ENCODE results near the gene CRELD1. TPM values are rescaled to one million over a fixed set of nuclear protein-coding genes. Genes with fewer than 3 reads are reported as not detected.

The CRELD1 gene
- total RNA-seq, 1 donor from 2014 or later, result 24.0 TPM

- Mint-ChIP-seq H3K27ac (no peak overlapping the region), H3K4me1 (ENCODE audit: low read depth) (peaks cover 19% of the 10 kb centered on the region), H3K27me3 (ENCODE audit: low read depth) (peaks cover 20% of the 10 kb centered on the region), H3K4me3 (ENCODE audit: low read depth) (no peak overlapping the region), H3K36me3 (ENCODE audit: low read depth) (no peaks in the 10 kb centered on the region), H3K9me3 (peaks cover 3% of the 10 kb centered on the region)
- no peak for DNase-seq (ENCODE audit: low spot score)
- intact Hi-C loops (cut with micrococcal nuclease), result no loop called here
These were observed 21.8 kb upstream of the CRELD1 start for GRCh38 chr3:9911863-9912262.

DNA sequence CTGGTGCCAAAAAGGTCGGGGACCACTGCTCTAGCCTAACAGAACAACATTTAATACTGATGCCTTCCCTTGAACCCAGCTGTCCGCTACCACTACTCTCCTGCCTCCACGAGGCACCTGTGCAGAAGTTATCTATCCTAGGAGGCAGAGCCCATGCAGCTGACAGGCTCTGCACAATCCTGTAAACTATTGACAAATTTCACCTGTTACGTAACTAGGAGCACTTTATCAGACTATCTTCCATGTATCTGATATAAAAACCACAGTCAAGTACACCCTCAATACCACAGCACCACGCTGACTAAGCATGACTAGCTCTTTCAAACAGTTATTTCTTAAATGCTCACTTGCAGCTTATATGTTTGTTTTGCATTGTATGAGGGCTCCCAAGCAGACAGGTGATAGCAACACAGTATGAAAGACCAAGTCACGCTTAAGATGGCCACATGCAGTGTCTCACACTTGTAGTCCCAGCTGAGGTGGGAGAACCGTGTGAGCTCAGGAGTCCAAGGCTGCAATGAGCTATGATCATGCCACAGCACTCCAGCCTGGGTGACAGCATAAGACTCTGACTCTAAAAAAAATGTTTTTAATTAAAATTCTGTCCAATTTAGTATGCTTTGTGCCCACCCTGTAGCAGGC, 21.2 kb upstream of the CRELD1 start:
- no peak overlapping the region for H3K4me3 Mint-ChIP-seq (ENCODE audit: low read depth)
- intact Hi-C loops (cut with micrococcal nuclease), result no loop called here

GRCh38 chr3:9913601-9914000, 20.0 kb upstream of the CRELD1 start:
- Mint-ChIP-seq H3K36me3 (ENCODE audit: low read depth) (no peaks in the 10 kb centered on the region), H3K27ac (no peak overlapping the region), H3K4me1 (ENCODE audit: low read depth) (peaks cover 19% of the 10 kb centered on the region), H3K9me3 (peaks cover 3% of the 10 kb centered on the region), H3K4me3 (ENCODE audit: low read depth) (no peak overlapping the region), H3K27me3 (ENCODE audit: low read depth) (peaks cover 20% of the 10 kb centered on the region)
- intact Hi-C loops (cut with micrococcal nuclease), result no loop called here
- DNase-seq (ENCODE audit: low spot score), result no peak

More for the DNA sequence above, 21.2 kb upstream of the CRELD1 start:
- DNase-seq (ENCODE audit: low spot score), result no peak
- Mint-ChIP-seq H3K27ac (no peak overlapping the region), H3K9me3 (peaks cover 3% of the 10 kb centered on the region), H3K4me1 (ENCODE audit: low read depth) (peaks cover 19% of the 10 kb centered on the region), H3K27me3 (ENCODE audit: low read depth) (peaks cover 20% of the 10 kb centered on the region), H3K36me3 (ENCODE audit: low read depth) (no peaks in the 10 kb centered on the region)

GRCh38 chr3:9914011-9914410, 19.6 kb upstream of the CRELD1 start:
- intact Hi-C loops (cut with micrococcal nuclease), result loop anchor here (2.0 kb wide), 1 partner anchor 23 kb away; the partner anchor contains the start of gene JAGN1
- H3K9me3 Mint-ChIP-seq, result peaks cover 3% of the 10 kb centered on the region
- H3K36me3 Mint-ChIP-seq (ENCODE audit: low read depth), result no peaks in the 10 kb centered on the region
- no peak overlapping the region for H3K4me3 Mint-ChIP-seq (ENCODE audit: low read depth)
- no peak for DNase-seq (ENCODE audit: low spot score)
- H3K27ac Mint-ChIP-seq, result no peak overlapping the region
- H3K27me3 Mint-ChIP-seq (ENCODE audit: low read depth), result peaks cover 20% of the 10 kb centered on the region
- peaks cover 19% of the 10 kb centered on the region for H3K4me1 Mint-ChIP-seq (ENCODE audit: low read depth)

DNA sequence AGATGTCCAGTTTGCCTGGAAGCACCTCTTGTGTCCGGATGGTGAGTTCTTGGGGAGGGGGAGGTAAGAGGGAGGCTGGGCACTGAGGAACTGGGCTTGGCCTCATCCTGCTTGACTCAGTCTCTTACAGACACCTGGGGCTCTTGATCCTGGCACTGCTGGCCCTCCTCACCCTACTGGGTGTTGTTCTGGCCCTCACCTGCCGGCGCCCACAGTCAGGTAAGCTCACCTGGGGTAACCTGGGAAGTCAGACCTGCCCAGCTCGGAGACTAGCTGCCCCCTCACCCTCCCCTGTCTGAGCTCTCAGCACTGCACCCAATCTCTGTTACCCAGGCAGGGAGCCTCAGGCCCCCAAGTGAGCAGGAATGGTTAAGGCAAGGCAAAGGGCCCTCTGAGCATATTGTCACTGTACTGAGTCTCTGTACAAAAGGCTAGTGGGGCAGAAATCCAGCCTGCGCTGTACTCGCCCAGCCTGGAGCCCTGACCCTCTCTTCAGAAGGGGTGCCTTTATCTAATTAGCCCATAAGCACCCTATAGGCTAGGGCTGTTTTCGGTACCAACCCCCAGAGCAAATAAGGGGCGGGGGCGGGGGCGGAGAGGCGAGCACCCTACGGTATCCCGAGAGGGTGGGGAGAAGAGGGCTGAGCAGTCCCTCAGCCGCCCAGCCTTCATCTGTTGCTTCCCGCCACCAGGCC, 18.9 kb upstream of the CRELD1 start:
- Mint-ChIP-seq H3K9me3 (peaks cover 3% of the 10 kb centered on the region), H3K36me3 (ENCODE audit: low read depth) (no peaks in the 10 kb centered on the region), H3K4me3 (ENCODE audit: low read depth) (peak overlapping the region; percentile 39), H3K27me3 (ENCODE audit: low read depth) (peaks cover 15% of the 10 kb centered on the region), H3K27ac (no peak overlapping the region), H3K4me1 (ENCODE audit: low read depth) (peaks cover 13% of the 10 kb centered on the region)
- intact Hi-C loops (cut with micrococcal nuclease), result loop anchor here (2.0 kb wide), 1 partner anchor 24 kb away; the partner anchor contains the start of gene JAGN1
- no peak for DNase-seq (ENCODE audit: low spot score)

GRCh38 chr3:9915254-9916141, 18.1 kb upstream of the CRELD1 start:
- H3K36me3 Mint-ChIP-seq (ENCODE audit: low read depth), result no peaks in the 10 kb centered on the region
- H3K9me3 Mint-ChIP-seq, result peaks cover 3% of the 10 kb centered on the region
- no peak overlapping the region for H3K27ac Mint-ChIP-seq
- H3K27me3 Mint-ChIP-seq (ENCODE audit: low read depth), result peaks cover 13% of the 10 kb centered on the region
- no peak for DNase-seq (ENCODE audit: low spot score)
- intact Hi-C loops (cut with micrococcal nuclease), result loop anchor here (2.0 kb wide), 2 partner anchors 17 to 25 kb away; partner anchors contain the start of genes CRELD1 and JAGN1
- H3K4me1 Mint-ChIP-seq (ENCODE audit: low read depth), result peaks cover 12% of the 10 kb centered on the region
- H3K4me3 Mint-ChIP-seq (ENCODE audit: low read depth), result peak overlapping the region; percentile 68

DNA sequence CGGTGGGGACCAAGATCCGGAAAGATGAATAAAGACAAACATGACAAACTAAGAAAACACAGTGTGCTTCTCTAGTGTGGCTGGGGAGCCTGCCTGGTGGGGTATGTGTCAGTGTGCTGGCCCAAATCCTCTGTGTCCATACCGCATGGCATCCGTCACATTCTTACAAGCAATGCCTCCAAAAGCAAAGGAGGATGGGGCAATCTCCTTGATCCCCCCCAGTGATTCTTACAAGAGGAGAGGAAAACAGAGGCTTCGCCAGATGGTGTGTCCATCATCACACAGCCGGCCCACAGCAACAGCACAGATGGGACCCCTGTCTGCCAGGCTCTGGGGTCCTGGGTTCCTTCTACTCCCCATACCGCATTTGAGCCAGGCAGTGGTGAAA, 17.3 kb upstream of the CRELD1 start:
- no peak for DNase-seq (ENCODE audit: low spot score)
- intact Hi-C loops (cut with micrococcal nuclease), result loop anchor here (2.0 kb wide), 1 partner anchor 16 kb away; the partner anchor contains the start of gene CRELD1
- Mint-ChIP-seq H3K4me1 (ENCODE audit: low read depth) (peaks cover 12% of the 10 kb centered on the region), H3K27ac (no peak overlapping the region), H3K9me3 (peaks cover 3% of the 10 kb centered on the region), H3K4me3 (ENCODE audit: low read depth) (peak overlapping the region; percentile 68), H3K27me3 (ENCODE audit: low read depth) (peaks cover 10% of the 10 kb centered on the region), H3K36me3 (ENCODE audit: low read depth) (no peaks in the 10 kb centered on the region)

DNA sequence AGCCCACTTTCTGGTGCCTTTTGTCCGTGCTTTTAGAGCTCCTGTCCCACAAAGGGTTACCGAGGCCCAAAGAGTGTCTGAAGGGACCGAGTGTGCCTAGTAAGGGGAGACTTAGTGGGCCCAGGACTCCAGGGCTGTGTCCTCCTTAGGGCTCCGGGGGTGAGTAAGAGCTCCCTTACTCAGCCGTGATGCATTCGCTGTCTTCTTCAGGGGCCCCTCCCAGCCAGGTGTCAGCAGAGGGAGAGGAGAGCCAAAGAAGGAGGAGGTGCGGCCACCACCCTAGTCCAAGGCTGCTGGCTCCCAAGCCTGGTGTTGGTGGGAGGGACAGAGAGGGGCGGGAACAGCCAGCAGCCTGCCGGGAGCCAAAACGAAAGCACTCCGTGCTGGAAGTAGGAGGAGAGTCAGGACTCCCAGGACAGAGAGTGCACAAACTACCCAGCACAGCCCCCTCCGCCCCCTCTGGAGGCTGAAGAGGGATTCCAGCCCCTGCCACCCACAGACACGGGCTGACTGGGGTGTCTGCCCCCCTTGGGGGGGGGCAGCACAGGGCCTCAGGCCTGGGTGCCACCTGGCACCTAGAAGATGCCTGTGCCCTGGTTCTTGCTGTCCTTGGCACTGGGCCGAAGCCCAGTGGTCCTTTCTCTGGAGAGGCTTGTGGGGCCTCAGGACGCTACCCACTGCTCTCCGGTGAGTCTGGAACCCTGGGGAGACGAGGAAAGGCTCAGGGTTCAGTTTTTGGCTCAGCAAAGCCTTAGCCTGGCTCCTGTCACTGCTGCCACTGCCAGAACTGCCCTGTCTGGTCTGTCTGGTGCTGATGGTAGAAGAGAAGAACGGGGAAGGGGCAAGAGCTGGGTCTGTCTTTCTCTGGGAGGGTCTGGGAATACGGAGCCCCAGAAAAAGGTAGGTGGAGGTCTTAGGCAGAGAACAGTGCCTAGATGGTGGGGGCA, 16.6 kb upstream of the CRELD1 start, which contains the start of gene IL17RC:
Gene IL17RC (plus strand): TSS at position 365 of the 947 bp plus-strand sequence. CDS start 218 bp downstream, at position 583.
- peak within 1 kb of the TSS; percentile 68 for H3K4me3 Mint-ChIP-seq (ENCODE audit: low read depth)
- H3K36me3 Mint-ChIP-seq (ENCODE audit: low read depth), result no peaks in the 10 kb centered on the region
- peaks cover 10% of the 10 kb centered on the region for H3K27me3 Mint-ChIP-seq (ENCODE audit: low read depth)
- H3K27ac Mint-ChIP-seq, result no peak within 1 kb of the TSS
- intact Hi-C loops (cut with micrococcal nuclease), result loop anchor here (2.0 kb wide), 1 partner anchor 16 kb away; the partner anchor contains the start of gene CRELD1
- peaks cover 12% of the 10 kb centered on the region for H3K4me1 Mint-ChIP-seq (ENCODE audit: low read depth)
- no peak for DNase-seq (ENCODE audit: low spot score)
- peaks cover 3% of the 10 kb centered on the region for H3K9me3 Mint-ChIP-seq

GRCh38 chr3:9917820-9918219, 15.8 kb upstream of the CRELD1 start:
- Mint-ChIP-seq H3K4me3 (ENCODE audit: low read depth) (no peak overlapping the region), H3K27me3 (ENCODE audit: low read depth) (peaks cover 12% of the 10 kb centered on the region), H3K4me1 (ENCODE audit: low read depth) (peaks cover 6% of the 10 kb centered on the region), H3K36me3 (ENCODE audit: low read depth) (no peaks in the 10 kb centered on the region), H3K27ac (no peak overlapping the region), H3K9me3 (no peaks in the 10 kb centered on the region)
- intact Hi-C loops (cut with micrococcal nuclease), result loop anchor here (2.0 kb wide), 1 partner anchor 15 kb away; the partner anchor contains the start of gene CRELD1
- no peak for DNase-seq (ENCODE audit: low spot score)

DNA sequence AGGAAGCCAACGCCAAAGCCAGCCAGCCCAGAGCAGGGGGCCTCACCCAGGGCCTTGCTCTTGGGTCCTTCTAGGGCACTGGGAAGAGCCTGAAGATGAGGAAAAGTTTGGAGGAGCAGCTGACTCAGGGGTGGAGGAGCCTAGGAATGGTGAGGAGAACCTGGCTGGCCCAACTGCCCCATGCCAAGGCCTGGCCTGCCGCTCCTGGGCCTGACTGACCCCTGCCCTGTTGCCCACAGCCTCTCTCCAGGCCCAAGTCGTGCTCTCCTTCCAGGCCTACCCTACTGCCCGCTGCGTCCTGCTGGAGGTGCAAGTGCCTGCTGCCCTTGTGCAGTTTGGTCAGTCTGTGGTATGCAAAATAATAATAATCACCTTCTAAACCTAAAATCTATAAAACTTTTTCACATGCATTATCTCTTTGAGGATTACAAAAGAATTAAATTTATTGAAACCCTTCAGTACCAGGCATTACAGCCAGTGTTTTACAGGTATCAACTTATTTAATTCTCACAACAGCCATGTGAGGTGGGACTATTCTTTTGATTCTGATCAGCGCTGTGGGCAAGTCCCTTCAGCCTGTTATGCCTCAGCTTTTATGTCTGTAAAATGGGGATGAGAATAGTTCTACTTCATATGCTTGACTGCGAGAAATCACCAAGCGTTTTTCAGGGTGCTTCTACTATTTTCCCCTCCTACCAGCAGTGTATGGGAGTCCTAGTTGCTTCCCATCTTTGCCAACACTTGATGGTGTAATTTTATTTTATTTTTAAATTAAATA, 15.2 kb upstream of the CRELD1 start:
- DNase-seq (ENCODE audit: low spot score), result no peak
- peaks cover 14% of the 10 kb centered on the region for H3K27me3 Mint-ChIP-seq (ENCODE audit: low read depth)
- no peaks in the 10 kb centered on the region for H3K9me3 Mint-ChIP-seq
- no peak overlapping the region for H3K4me3 Mint-ChIP-seq (ENCODE audit: low read depth)
- no peak overlapping the region for H3K27ac Mint-ChIP-seq
- H3K36me3 Mint-ChIP-seq (ENCODE audit: low read depth), result no peaks in the 10 kb centered on the region
- intact Hi-C loops (cut with micrococcal nuclease), result no loop called here
- peaks cover 6% of the 10 kb centered on the region for H3K4me1 Mint-ChIP-seq (ENCODE audit: low read depth)

DNA sequence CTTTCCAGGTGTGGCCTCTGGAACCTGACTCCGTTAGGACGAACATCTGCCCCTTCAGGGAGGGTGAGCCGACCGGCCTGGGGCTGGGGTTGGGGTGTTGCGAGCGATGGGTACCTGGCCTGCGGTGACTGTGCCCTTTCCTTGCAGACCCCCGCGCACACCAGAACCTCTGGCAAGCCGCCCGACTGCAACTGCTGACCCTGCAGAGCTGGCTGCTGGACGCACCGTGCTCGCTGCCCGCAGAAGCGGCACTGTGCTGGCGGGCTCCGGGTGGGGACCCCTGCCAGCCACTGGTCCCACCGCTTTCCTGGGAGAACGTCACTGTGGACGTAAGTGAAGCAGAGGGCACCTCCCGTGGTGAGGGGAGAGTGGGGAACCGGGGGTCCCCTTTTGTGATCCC, 5.5 kb upstream of the CRELD1 start:
- intact Hi-C loops (cut with micrococcal nuclease), result no loop called here
- Mint-ChIP-seq H3K4me1 (ENCODE audit: low read depth) (peaks cover 10% of the 10 kb centered on the region), H3K36me3 (ENCODE audit: low read depth) (no peaks in the 10 kb centered on the region), H3K4me3 (ENCODE audit: low read depth) (no peak overlapping the region), H3K9me3 (no peaks in the 10 kb centered on the region), H3K27me3 (ENCODE audit: low read depth) (peaks cover 14% of the 10 kb centered on the region), H3K27ac (no peak overlapping the region)
- no peak for DNase-seq (ENCODE audit: low spot score)
